ENCODE results near the gene COL27A1.
"Not testable (repeated sequence)": the region's sequence is repeated elsewhere in the genome, so short reads cannot be mapped to it uniquely, and the experiment has no call there.

Gene COL27A1

DNA sequence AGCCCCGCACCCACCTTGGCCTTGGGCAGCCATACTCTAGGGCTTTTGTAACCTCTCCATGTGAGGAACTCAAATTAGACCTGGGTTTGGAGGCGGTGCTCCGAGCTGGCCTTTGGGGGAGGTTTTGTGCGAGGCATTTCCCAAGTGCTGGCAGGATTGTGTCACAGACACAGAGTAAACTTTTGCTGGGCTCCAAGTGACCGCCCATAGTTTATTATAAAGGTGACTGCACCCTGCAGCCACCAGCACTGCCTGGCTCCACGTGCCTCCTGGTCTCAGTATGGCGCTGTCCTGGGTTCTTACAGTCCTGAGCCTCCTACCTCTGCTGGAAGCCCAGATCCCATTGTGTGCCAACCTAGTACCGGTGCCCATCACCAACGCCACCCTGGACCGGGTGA, 174.3 kb downstream of the COL27A1 start, which contains the start of gene ORM2:
ORM2 (plus strand) TSS at position 245 of the 398 bp plus-strand sequence; CDS start at position 281, 36 bp downstream.
- in situ Hi-C loops (cut with MboI; ENCODE audit: low sequenced_read_pairs): not testable (repeated sequence)

DNA sequence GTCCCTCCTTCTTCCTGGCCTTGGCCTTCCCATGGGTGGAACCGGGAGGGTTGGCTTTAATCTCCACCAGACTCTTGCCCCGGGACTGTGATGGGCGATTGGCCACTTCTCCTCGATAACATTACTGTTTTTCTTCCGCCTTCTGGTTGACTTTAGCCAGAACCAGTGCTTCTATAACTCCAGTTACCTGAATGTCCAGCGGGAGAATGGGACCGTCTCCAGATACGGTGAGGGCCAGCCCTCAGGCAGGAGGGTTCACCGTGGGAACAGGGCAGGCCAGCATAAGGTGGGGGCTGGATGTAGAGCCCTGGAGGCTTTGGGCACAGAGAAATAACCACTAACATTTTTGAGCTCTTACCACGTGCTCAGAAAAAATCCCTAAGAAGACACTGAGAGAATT, 175.3 kb downstream of the COL27A1 start:
- in situ Hi-C loops (cut with MboI; ENCODE audit: low sequenced_read_pairs): no loop called here

DNA sequence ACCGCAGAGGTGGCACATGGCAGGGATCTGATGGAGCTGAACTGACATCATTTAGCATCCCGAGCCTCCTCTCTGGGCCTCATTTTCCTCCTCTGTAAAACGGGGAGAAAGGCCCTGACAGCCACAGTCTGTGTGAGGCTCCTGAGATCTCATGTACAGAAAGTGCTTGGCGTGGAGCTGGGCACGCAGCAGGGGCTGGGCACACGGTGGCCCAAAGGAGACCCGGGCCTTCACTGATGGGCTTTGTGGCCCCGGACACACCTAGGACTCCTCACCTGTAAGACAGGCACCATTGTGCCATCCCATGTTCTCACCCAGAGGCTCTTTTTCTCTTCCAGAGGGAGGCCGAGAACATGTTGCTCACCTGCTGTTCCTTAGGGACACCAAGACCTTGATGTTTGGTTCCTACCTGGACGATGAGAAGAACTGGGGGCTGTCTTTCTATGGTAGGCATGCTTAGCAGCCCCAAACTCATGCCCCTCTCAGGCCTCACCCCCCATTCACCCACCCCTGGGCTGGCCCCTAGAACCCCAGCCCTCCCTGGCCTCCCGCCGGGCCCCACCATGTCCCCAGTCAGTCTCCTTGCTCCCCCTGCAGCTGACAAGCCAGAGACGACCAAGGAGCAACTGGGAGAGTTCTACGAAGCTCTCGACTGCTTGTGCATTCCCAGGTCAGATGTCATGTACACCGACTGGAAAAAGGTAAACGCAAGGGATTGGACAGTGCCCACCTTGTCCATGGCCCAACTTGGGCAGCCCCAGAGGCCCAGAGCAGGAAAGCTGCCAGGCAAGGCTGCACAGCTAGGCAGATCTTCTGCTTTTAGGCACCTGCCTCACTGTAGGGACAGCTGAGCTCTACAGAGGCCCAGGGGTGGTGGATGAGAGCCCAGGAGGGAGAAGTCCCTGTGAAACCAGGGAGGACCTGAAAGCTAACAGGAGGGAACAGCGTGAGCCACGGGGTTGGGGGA, 176.2 kb downstream of the COL27A1 start:
- in situ Hi-C loops (cut with MboI; ENCODE audit: low sequenced_read_pairs): not testable (repeated sequence)

DNA sequence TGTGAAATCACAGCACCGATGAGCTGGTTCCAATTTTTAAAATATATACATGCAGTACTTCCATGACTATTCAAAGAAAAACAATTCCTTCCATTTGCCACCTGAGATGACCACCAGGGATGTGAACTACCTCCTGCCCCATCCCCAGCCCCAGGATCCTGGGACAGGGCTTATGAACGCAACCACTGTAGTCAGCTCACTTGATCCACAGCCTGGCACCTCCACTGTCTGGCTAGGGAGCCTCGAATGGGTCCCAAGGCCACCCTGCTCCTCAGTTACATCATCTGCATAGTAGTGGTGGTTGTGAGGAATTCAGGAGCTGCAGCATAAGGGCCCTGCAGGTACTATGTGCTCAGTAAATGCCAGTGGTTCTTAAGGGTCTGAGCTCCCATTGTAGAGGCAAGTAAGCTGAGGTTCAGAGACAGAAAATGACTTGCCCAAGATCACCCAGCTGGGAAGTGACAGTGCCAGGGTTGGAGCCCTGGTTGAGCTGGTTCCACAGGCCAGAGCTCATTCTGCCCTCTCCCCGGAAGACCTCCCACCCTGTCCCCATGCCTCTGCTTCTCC, 177.2 kb downstream of the COL27A1 start:
- in situ Hi-C loops (cut with MboI; ENCODE audit: low sequenced_read_pairs): not testable (repeated sequence)

DNA sequence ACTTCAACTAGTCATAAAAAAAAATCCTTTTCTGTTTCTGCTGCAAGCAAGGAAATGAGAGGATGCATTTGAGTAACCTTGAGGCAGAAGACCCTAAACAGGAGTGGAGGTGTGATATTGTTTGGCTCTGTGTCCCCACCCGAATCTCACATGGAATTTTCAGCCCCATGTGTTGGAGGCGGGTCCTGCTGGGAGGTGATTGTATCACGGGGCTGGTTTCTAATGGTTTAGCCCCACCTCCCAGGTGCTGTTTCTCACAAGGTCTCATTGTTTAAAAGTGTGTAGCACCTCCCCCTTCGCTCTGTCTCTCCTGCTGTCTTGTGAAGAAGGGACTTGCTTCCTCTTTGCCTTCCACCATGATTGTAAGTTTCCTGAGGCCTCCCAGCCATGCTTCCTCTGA, 178.4 kb downstream of the COL27A1 start:
- in situ Hi-C loops (cut with MboI; ENCODE audit: low sequenced_read_pairs): not testable (repeated sequence)

DNA sequence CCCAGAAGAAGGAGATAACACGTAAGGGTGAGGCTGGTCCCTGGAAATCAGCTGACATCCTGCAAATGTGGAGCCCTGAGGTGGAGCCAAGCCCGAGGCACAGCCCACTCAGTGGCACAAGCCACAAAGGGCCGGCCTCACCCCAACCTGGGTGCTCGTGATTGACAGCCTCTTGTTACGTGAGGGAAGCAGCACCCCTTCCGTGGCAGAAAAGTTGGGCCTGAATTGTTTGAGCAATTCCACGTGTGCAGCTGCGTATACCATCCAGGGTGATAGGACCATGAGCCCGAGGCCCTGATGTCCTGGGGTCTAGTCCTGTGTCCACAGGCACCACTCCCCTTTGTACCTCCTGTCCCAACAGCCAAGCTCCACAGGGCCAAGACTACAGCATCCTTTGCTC, 179.2 kb downstream of the COL27A1 start:
- in situ Hi-C loops (cut with MboI; ENCODE audit: low sequenced_read_pairs): no loop called here

DNA sequence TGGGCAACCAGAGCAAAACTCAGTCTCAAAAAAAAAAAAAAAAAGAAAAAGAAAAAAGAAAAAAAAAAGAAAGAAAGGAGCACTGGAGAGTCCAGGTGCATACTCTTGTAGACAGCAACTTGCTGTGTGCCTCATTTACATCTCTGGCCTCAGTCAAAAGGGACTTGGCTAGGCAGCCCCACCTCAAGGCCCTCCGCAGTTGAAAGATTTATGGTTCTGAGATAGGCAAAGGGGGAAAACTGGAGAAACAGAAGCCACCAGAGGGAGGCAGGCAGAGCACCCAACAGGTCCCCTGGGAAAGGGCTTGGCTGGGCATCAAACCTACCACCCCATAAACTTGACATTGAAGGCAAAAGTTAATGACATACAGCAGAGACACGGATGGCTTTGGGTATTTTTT, 180.4 kb downstream of the COL27A1 start:
- in situ Hi-C loops (cut with MboI; ENCODE audit: low sequenced_read_pairs): no loop called here

DNA sequence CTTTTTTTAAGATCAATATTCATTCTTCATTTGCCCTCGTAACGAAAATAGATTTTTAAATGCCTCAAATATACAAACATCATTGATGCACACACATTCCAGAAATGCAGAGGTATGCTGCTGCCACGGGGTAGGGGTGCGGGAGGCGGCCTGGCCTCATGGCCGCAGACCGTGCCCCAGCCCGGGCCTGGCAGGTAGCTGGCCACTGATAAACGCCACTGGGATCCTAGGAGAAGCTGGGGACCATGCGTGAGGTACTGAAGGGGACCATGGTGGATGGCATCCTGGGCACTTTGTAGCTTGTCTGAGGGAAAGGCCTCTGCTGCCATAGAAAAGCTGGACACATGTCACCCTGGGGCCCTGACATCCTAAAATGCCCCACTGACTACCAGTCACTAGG, 180.8 kb downstream of the COL27A1 start:
- in situ Hi-C loops (cut with MboI; ENCODE audit: low sequenced_read_pairs): no loop called here

DNA sequence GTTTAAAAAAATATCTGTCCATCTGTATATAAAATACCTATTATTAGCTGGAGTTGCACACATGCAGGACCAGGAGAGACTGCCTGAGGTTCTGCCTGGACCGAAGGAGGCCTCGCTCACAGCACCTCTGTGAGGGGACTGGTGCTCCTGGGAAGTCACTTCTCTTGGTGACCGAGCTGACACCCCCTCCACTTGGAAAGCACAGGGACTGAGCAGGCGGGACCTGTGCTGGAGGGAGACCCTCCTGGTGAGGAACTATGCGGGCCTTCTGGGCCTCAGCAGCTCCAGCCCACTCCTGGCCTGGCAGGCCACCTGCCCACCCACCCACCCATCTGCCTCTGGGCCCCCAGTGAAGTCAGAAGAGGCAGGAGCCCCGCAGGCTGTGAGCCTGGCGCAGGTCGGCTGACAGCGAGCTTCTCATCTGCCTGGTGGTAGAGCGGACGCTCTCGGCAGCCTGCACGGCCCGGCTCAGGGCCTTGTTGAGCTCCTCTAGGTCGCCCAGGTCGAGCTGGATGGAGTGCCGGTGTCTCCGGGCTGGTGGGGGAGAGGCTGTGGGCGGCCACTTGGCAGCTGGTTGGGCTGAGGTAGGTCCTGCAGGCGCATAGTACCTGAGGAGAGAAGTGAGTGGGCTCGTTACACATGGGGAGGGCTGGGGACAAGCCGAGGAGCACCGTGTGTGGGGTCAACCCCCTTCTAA, 181.5 kb downstream of the COL27A1 start:
- in situ Hi-C loops (cut with MboI; ENCODE audit: low sequenced_read_pairs): no loop called here

DNA sequence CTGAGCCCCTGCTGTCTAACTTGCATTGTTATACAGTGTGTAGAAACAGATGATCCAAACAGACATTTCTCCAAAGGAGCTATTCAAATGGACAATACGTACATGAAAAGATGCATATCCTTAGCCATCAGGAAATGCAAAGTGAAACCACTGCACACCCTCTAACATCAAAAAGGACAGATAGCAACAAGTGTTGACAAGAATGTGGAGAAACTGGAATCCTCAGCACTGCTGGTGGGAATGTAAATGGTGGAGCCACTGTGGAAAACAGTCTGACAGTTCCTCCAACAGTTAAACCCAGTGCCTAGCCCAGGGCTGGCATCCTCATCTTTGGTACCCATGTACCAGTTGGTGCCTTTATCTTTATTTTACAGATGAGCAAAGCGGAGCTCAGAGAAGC, 182.8 kb downstream of the COL27A1 start:
- in situ Hi-C loops (cut with MboI; ENCODE audit: low sequenced_read_pairs): no loop called here

DNA sequence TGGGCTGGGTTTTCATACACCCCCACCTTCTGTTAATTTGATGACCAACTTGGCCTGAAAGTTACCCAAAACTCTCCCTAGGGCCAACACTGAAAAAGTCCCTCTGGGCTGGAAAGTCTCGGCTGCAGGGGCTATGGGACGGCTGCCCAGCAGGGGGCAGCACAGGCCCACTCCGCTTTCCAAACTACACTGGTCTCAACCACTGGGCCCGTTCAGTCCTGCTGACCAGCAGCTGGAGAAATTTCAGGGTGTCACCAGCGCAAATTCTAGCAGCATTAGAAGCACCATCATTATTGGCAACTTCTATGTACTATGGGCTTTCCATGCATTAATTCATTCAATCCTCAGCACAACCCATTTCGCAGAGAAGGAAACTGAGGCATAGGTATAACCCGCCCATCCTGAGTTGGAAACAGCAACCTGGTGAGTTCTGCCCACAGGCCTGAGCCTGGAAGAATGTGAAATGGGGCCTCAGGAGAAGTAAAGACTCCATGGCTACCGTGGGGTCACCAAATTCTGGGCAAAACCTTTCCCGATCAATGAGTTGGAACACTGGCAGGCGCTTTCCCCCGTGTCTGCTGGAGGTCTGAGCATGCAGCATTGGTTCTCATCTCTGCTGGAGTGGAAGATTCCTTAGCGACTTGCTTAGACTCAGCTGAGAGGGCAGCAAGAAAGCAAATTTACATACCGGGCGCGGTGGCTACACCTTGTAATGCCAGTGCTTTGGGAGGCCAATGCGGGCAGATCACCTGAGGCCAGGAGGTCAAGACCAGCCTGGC, 184.0 kb downstream of the COL27A1 start:
- in situ Hi-C loops (cut with MboI; ENCODE audit: low sequenced_read_pairs): no loop called here

DNA sequence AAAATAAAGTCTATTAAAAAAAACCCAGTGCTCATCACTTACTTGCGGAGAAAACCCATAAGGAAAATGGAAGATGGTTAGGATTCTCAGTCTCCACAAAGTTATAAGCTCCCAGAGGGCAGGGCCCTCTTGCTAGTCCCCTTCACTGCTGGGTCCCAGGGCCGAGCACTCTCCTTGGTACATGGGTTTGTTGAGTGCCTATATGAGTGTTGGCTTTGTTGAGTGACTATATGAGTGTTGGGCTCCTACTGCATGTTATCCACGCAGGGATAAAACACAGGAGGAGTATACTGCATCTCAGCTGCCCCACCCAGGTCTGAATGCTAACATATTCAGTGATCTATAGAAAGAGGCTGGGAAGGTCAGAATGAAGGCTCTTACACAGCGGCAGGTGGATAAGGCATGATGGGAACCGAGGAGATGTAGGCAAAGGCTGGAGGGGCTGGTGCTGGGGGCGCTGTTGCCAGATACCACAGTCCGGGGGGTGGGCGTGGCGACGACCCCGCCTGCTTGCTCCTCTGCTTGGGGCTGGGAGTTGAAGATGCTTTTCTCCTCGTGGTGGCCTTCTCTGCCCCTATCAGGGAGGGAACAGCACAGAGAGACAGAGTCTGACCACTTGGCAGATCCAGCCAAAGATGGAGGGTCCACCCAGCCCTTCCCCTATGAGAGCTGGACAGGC, 186.0 kb downstream of the COL27A1 start:
- in situ Hi-C loops (cut with MboI; ENCODE audit: low sequenced_read_pairs): no loop called here

DNA sequence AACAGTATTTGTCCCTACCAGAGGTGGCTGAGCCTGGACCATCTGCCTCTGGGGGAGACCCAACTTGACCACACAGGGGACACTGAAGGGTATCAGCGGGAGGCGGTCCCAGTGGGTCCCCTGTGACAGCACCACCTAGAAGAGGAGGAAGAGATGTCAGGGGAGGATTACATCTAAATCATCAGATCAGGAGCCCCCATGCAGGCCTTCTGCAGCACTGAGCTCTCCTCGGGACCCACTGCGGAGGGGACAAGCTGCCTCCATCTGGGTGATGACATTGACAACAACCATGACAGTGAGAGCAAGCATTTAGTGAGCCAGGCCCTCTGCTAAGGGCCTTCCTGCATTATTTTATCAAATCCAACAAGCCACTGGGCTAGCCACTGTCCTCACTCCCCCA, 186.7 kb downstream of the COL27A1 start:
- in situ Hi-C loops (cut with MboI; ENCODE audit: low sequenced_read_pairs): no loop called here

DNA sequence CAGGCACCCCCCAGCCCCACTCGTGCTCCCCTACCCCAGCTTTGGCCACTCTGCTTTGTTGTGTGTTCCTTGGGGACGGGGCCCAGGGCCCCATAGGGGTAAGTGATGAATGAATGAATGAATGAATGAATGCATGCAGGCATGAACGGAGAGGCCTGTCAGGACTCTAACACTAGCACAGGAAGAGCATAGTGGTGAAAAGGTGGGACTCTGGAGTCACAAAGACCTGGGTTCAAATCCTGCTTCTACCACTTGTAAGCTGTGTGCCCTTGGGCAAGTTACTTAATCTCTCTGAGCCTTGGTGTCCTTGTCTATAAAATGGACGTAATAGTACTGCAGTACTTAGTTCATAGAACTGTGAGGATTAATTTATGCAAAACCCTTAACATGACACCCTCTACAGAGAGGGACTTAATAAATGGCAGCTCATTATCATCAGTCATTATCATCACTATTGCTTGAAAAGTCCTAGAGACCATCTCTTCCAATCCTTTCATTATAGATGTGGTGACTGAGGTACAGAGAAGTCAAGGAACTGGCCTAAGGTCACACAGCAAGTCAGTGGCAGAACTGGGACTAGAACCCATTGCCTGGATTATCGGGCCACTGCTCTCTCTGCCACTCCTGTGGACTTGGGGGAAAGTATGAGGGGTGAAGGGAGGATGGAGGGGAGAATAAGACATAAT, 187.6 kb downstream of the COL27A1 start:
- in situ Hi-C loops (cut with MboI; ENCODE audit: low sequenced_read_pairs): no loop called here

DNA sequence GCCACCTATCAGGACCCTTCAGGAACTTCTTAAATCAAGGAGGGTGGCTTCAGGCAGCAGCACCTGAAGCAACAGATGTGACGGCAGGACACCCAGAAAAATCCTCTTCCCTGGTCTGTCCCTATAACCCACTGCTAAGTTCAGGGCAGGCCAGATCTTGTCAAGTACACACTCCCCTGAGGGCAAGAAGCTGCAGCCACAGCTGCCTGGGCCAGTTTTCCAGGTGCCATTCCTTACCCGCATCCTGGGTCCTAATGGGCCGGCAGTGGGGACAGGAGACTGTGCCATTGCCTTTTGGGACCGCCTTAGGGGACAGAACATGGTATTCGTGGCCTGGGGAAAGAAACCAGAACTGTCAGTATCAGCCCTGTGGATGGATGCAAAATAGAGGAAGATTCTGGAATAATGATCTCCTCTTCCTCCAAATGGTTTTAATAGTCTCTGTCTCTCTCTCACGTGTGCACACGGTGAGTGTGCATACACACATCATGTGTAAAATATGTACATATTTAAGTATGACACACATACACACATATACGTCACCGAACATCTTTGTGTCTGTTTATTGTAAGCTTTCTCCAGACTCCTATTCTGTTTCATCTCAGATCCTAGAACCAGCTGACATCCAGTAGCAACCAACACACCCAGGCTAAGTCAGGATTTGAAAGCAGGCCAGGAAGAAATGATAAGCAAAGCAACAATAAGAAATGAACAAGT, 188.3 kb downstream of the COL27A1 start:
- in situ Hi-C loops (cut with MboI; ENCODE audit: low sequenced_read_pairs): no loop called here

DNA sequence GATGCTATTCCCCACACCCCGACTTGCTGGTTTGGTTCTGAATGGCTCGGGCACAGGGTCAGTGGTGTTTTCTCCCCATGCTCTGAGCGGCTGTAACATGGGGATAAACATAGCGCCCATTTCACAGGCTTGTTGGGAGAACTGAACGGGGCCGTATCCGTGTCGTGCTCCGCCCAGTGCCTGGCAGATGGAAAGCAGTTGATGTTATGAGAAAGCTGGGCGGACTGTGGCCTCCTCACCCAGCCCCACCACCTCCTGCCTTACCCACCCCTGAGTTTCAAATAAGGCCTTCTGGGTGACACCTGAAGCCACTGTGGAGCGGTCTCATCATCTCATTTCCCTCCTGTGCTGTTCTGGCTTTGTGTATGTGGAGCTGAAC, 188.8 kb downstream of the COL27A1 start:
- in situ Hi-C loops (cut with MboI; ENCODE audit: low sequenced_read_pairs): no loop called here

DNA sequence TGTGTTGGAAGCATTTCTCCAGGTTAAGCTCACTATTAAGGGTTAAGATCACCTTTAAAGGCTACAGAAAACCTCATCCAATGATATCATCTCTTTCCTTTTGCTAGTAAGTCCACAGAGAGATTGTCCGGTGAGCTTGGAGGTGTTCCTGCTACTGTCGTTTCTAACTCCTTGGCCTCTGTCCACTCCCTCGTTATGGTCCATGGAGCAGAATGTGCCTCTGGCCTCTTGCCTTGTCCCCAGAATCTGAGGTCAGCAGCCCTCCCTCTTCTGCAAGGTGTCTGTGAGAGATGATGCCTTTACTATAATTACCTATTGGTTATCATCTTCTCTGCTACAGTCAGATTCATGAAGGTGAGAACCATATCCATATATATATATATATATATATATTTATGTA, 189.4 kb downstream of the COL27A1 start:
- in situ Hi-C loops (cut with MboI; ENCODE audit: low sequenced_read_pairs): no loop called here

DNA sequence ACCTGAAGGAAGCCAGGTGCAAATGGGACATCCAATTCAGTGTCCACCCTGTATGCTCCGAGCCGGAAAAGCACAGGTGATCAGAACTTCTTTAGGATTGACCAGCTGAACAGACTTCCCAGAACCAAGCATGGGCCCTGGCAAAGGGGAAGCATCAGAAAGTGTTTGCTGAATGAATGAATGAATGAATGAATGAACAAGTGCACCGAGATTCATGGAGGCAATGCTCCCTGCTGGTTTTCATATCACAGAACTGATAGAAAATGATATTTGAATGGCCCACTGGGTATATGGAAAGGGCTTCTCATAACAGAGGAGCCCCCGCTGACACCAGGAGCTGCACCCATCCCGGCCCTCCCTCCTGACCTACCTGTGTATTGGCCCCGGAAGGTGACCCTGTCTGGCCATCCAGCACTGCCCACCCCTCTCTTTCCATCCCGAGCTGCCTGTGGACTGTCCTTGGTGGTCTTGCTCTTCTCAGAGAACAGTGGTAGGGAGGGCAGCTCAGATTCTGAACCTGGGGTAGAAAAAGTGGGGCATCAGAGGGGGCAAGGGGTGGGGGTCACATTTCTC, 190.2 kb downstream of the COL27A1 start:
- in situ Hi-C loops (cut with MboI; ENCODE audit: low sequenced_read_pairs): no loop called here

DNA sequence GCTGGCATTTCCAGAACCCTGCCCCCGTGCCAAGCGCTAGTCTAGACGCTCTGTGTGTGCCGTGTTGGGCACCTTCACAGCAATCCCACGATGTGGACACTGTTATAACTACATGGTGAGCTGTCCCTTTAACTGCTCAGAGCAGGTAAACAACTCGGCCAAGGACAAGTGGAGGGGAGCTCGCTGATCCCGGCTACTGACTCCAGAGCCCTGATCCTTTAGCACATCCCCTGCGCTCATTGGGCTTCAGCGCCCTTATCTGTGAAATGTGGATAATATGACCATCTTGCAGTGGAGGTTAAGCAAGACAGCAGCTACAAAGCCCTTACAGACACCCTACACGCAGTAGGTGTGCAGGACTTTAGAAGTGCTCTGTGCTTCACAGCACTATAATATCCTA, 190.8 kb downstream of the COL27A1 start:
- in situ Hi-C loops (cut with MboI; ENCODE audit: low sequenced_read_pairs): no loop called here
